Suprapubic skin (tissue), 4 donors: Measurements from ENCODE around the gene NSDHL. TPM values are rescaled to one million over a fixed set of nuclear protein-coding genes. Genes with fewer than 3 reads are reported as not detected.

ENCODE experiments used
- DNase-seq, 2 donors: peaks; one replicate each; pipeline ENCODE4 v3.0.0-alpha.2; 2019; ENCODE audit warnings: low spot score in 2 of 2
- H3K27ac ChIP-seq: fragments of 200-600 bp; sonication (generic); one replicate; pipeline ENCODE4 v1.5.1; 2019
- H3K27me3 ChIP-seq: fragments of 200-600 bp; sonication (generic); one replicate; pipeline ENCODE4 v1.5.1; 2019
- H3K36me3 ChIP-seq: fragments of 200-600 bp; sonication (generic); one replicate; pipeline ENCODE4 v1.5.1; 2019
- H3K4me1 ChIP-seq: fragments of 200-600 bp; sonication (generic); one replicate; pipeline ENCODE4 v1.5.1; 2019
- H3K4me3 ChIP-seq: fragments of 200-600 bp; sonication (generic); one replicate; pipeline ENCODE4 v1.5.1; 2019; ENCODE audit warnings: mild to moderate bottlenecking
- H3K9me3 ChIP-seq: fragments of 200-600 bp; sonication (generic); one replicate; pipeline ENCODE4 v1.5.1; 2019
- EP300 ChIP-seq: sonication (generic); formaldehyde crosslinking; IDR thresholded peaks from one replicate; pipeline ENCODE4 v1.6.1; 2017; ENCODE audit warnings: antibody characterized with exemption
- POLR2A ChIP-seq, 2 donors: fragments of 450-650 bp; IDR thresholded peaks; one replicate each; pipeline ENCODE4 v1.6.1; 2017; ENCODE audit warnings: antibody characterized with exemption in 2 of 2, mild to moderate bottlenecking in 2 of 2, moderate library complexity in 2 of 2
- POLR2AphosphoS5 ChIP-seq, 3 donors: sonication (generic); formaldehyde crosslinking; IDR thresholded peaks; one replicate each; pipeline ENCODE4 v1.6.1; 2017; ENCODE audit warnings: antibody characterized with exemption in 3 of 3
- WGBS: methylation state at CpG from one replicate; pipeline ENCODE4 v1.1.5; 2018; 5-methylcytosine and 5-hydroxymethylcytosine counted together
- total RNA-seq, 4 donors: library from RNA; depleted of rRNA; stranded (reverse); fragments of >200 nt; gene quantifications; one replicate each; pipeline ENCODE4 v1.1.0, GENCODE V29; 2016
- TF ChIP-seq, protein P1 (sequence below), 2 donors: fragments of 200-600 bp in 1 of 2; fragments of 450-650 bp in 1 of 2; sonication (generic) in 1 of 2; IDR thresholded peaks; one replicate each; pipeline ENCODE4 v1.5.1; 2016 to 2019; ENCODE audit warnings: antibody characterized with exemption in 2 of 2, mild to moderate bottlenecking in 1 of 2, moderate library complexity in 1 of 2

The NSDHL gene
- total RNA-seq, 4 donors from 2014 or later: 11.8 to 34.1 (median 22.4) TPM

DNA sequence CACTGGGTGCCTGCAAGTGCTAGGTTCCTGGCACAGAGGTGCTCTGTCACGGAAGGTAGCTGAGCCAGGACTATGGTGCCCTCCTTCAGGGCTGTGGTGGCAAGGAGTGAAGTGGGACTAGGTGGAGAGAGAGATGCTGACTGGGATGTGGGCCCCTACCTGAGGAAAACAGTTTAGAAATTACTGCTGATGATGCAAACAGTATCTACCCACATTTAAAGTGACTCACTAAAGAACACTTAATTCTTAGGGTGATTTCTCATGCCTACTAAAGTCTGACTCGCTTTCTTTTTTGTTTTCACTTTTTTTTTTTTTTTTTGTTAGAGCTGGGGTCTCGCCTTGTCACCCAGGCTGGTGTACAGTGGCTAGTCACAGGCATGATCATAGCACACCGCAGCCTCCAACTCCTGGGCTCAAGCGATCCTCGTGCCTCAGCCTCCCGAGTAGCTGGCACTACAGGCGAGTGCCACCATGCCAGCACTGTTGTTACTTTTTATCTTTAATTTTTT, 70.1 kb downstream of the NSDHL start:
- TF ChIP-seq EP300 (no peak), POLR2AphosphoS5 (IDR thresholded peaks at IDR 0.05) (no peak), POLR2A (IDR thresholded peaks at IDR 0.05) (no peak)
- TF ChIP-seq, protein P1, sequence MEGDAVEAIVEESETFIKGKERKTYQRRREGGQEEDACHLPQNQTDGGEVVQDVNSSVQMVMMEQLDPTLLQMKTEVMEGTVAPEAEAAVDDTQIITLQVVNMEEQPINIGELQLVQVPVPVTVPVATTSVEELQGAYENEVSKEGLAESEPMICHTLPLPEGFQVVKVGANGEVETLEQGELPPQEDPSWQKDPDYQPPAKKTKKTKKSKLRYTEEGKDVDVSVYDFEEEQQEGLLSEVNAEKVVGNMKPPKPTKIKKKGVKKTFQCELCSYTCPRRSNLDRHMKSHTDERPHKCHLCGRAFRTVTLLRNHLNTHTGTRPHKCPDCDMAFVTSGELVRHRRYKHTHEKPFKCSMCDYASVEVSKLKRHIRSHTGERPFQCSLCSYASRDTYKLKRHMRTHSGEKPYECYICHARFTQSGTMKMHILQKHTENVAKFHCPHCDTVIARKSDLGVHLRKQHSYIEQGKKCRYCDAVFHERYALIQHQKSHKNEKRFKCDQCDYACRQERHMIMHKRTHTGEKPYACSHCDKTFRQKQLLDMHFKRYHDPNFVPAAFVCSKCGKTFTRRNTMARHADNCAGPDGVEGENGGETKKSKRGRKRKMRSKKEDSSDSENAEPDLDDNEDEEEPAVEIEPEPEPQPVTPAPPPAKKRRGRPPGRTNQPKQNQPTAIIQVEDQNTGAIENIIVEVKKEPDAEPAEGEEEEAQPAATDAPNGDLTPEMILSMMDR (IDR thresholded peaks at IDR 0.05): no peak
- 86% methylated on average over 8 of the region's 8 CpGs for WGBS
- H3K36me3 ChIP-seq: no peaks in the 10 kb centered on the region
- no peaks in the 10 kb centered on the region for H3K9me3 ChIP-seq
- DNase-seq: no peak
- no peaks in the 10 kb centered on the region for H3K27me3 ChIP-seq
- peaks cover 18% of the 10 kb centered on the region for H3K4me1 ChIP-seq
- no peak overlapping the region for H3K27ac ChIP-seq
- no peak overlapping the region for H3K4me3 ChIP-seq

GRCh38 chrX:152901816-152902501, 71.1 kb downstream of the NSDHL start:
- 46% methylated on average over 9 of the region's 15 CpGs for WGBS
- Histone ChIP-seq H3K4me1 (peaks cover 18% of the 10 kb centered on the region), H3K36me3 (no peaks in the 10 kb centered on the region), H3K27ac (no peak overlapping the region), H3K27me3 (no peaks in the 10 kb centered on the region), H3K4me3 (no peak overlapping the region), H3K9me3 (no peaks in the 10 kb centered on the region)
- TF ChIP-seq POLR2A (IDR thresholded peaks at IDR 0.05) (no peak), POLR2AphosphoS5 (IDR thresholded peaks at IDR 0.05) (no peak)
- TF ChIP-seq, protein P1 (IDR thresholded peaks at IDR 0.05): no peak
- no peak for DNase-seq

- H3K36me3 ChIP-seq: no peaks in the 10 kb centered on the region
- WGBS: 80% methylated on average over 4 of the region's 4 CpGs
- H3K4me1 ChIP-seq: peaks cover 17% of the 10 kb centered on the region
- no peak overlapping the region for H3K4me3 ChIP-seq
- H3K9me3 ChIP-seq: no peaks in the 10 kb centered on the region
- no peaks in the 10 kb centered on the region for H3K27me3 ChIP-seq
- no peak for DNase-seq
- no peak overlapping the region for H3K27ac ChIP-seq
- TF ChIP-seq EP300: no peak
- no peak for TF ChIP-seq POLR2AphosphoS5 (IDR thresholded peaks at IDR 0.05)
- TF ChIP-seq, protein P1 (IDR thresholded peaks at IDR 0.05): no peak
- TF ChIP-seq POLR2A (IDR thresholded peaks at IDR 0.05): no peak
These were observed 71.6 kb downstream of the NSDHL start for GRCh38 chrX:152902502-152902820.

DNA sequence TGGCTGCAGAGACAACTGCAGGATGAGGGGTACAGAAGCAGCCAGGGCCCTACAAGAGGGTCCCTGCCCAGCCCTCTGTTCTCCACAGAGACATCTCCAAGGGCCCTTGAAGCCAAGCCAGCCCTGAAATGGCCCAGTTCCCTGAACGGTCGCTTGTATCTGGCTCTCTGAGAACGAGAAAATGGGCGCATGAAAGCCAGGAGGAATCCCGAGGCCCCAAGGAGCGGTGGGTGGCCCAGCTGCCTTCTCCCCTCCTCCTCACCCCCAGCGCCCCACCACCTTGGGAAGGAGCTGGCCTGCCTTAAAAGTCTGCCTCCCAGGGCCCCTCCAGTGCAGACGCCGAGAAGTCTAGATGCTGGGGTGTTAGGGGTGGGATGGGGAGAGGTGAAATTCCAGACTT, 72.7 kb downstream of the NSDHL start:
- WGBS: 75% methylated on average over 7 of the region's 9 CpGs
- TF ChIP-seq EP300 (no peak), POLR2A (IDR thresholded peaks at IDR 0.05) (no peak), POLR2AphosphoS5 (IDR thresholded peaks at IDR 0.05) (no peak)
- TF ChIP-seq, protein P1 (IDR thresholded peaks at IDR 0.05): no peak
- peaks cover 14% of the 10 kb centered on the region for H3K4me1 ChIP-seq
- H3K4me3 ChIP-seq: no peak overlapping the region
- no peaks in the 10 kb centered on the region for H3K9me3 ChIP-seq
- no peak overlapping the region for H3K27ac ChIP-seq
- DNase-seq: no peak
- no peaks in the 10 kb centered on the region for H3K27me3 ChIP-seq
- no peaks in the 10 kb centered on the region for H3K36me3 ChIP-seq

GRCh38 chrX:152904151-152905080, 73.6 kb downstream of the NSDHL start:
- no peaks in the 10 kb centered on the region for H3K36me3 ChIP-seq
- WGBS: 58% methylated on average over 8 of the region's 20 CpGs
- TF ChIP-seq POLR2AphosphoS5 (IDR thresholded peaks at IDR 0.05): no peak
- TF ChIP-seq, protein P1 (IDR thresholded peaks at IDR 0.05): peak; percentile 26 to 78
- H3K27ac ChIP-seq: no peak overlapping the region
- no peaks in the 10 kb centered on the region for H3K27me3 ChIP-seq
- no peak for DNase-seq
- no peak overlapping the region for H3K4me3 ChIP-seq
- H3K9me3 ChIP-seq: no peaks in the 10 kb centered on the region
- H3K4me1 ChIP-seq: peaks cover 10% of the 10 kb centered on the region
